T-helper 22 cell (primary cell): ENCODE results near the gene OXER1.

ENCODE experiments used
- DNase-seq: peaks from one replicate; pipeline ENCODE4 v3.0.0-alpha.2; 2020; ENCODE audit warnings: low read depth

Gene OXER1, protein sequence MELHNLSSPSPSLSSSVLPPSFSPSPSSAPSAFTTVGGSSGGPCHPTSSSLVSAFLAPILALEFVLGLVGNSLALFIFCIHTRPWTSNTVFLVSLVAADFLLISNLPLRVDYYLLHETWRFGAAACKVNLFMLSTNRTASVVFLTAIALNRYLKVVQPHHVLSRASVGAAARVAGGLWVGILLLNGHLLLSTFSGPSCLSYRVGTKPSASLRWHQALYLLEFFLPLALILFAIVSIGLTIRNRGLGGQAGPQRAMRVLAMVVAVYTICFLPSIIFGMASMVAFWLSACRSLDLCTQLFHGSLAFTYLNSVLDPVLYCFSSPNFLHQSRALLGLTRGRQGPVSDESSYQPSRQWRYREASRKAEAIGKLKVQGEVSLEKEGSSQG

DNA sequence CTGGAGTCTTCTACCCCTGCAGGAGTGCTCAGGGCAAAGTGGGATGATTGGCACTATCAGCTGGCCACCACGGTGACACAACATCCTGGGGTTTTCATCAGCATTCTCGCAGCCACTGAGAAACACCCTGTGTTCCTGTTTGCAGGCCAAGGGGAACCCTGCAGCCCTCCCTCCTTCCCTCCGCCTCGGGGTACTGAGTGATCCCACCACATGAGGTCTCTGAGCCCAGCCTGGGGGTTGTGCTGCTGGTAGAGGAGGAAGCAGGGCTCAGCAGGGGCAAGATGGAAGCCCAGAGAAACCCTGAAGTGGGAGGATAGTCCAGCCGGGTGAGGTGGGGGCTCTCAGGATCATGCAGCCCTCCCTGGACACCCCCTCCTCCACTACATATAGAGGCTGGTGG lies at the start of gene OXER1:
Gene OXER1 (minus strand): TSS at position 40 of the 400 bp plus-strand sequence. CDS start 73 bp downstream, outside the sequence.
- no peak for DNase-seq

DNA sequence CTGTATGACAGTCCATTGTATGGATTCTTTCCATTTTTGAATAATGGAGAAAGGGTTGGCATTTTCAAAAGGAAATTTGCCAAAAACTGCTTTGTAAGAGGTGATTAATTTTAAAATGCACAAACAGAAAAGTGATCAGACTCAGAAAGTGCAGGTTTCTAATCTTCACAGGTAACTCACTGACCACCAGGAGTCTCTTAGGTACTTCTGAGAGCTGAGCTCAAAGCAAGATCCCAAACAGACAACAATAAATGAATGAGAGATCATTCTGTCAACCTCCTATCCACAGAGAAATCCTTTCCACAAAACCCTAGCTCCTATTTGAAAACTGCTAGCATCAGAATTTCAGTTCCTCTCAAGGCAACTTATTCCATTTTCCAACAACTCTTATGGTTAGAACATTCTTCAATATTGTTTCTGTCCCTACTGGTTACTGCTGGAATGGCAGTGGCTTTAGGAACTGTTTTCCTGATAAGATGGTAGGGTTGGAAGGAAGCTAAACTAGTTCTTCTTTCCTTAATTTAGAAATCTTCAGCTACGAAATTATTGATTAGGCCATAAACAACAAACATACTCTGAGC lies 49.1 kb upstream of the OXER1 start:
- no peak for DNase-seq

DNA sequence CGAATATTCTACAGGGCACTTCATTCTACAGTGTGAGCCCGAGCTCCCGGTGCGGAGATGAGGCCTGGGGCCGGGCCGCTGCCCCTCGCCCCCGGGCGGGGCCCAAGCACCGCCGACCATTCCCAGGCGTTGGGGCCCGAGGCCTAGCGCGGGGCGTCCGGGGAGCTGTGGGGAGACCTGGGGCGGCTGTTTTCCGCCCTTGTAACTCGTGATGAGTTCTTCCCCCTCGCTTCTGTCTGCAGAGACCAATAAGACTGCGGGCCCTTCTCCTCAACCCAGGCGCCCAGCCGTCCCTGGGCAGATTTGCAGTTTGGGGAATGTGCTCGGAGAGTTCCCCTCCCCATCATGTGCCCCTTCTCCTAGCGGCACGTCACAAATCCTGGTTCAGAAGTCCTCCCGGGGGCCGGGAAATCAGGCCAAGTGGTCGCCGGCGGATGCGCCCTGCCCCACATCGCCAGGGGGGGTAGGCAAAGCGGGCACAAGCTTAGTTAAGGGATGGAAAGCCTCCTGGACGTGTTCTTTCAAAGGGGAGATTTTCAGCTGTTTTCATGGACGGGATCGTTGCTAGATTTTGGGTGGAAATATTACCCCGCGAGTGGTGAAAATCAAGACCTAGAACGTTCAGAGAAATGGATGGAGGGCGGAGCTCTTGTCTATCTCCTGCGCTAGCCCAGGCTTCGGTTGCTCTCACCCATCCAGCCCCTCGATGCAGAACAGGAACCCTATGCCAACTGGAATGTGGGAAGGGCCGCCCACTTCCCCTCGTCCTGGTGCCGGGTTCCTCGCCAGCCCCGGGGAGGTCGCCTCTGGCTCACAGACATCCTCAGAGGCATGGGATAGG lies 47.3 kb upstream of the OXER1 start:
- peak; percentile 12 for DNase-seq

DNA sequence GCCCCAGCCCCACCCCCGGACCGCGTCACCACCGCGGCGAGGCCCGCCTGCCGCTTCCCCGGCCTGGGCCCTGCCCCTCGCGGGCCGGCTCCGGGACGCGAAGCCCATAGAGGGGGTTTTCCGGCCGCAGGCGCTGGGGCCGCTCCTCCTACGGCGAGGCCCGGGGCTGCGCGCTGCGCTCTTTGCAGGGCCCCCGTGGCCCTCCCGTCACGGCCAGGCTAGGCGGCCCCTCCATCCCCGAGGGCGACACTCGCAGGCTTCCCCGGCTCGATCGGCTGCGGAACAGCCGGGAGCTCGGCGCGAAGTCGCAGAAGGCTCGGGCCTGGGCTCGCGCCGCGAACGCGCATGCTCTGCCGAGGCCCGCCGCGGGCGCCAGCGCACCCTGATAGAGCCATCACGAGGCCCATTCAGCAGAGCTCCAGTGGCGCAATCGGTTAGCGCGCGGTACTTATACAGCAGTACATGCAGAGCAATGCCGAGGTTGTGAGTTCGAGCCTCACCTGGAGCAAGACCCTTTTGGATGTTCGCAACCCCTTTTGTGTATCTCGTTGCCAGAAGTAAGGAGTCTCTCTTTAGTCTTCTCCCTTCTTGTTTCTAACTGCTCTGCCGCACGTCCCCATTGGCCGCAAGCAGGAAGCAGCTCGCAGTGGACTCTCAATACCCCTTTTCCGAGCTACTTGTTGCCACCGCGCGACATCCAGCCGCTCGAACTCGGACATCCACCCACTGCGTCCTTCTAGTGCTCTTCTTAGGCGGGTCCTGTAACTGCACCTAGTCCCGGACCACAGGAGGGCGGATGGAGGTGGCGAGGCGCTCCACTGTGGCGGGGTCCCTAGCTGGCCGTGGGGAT lies 46.4 kb upstream of the OXER1 start:
- peak; percentile 80 for DNase-seq

DNA sequence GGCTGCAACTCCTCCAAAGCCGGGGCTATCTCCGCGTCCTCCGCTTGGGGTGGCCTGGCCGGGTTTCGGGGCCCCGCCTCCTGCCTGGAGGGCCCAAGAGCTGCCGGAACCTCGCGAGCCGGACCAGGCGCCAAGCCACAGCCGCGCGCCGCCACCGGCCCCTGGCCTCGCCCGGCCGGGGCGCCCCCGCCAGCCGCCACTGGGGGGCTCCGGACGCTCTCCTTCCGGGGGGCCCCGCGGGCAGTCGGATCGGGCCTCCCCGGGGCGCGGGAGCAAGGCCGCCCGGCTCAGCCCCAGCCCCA lies 45.8 kb upstream of the OXER1 start:
- no peak for DNase-seq

DNA sequence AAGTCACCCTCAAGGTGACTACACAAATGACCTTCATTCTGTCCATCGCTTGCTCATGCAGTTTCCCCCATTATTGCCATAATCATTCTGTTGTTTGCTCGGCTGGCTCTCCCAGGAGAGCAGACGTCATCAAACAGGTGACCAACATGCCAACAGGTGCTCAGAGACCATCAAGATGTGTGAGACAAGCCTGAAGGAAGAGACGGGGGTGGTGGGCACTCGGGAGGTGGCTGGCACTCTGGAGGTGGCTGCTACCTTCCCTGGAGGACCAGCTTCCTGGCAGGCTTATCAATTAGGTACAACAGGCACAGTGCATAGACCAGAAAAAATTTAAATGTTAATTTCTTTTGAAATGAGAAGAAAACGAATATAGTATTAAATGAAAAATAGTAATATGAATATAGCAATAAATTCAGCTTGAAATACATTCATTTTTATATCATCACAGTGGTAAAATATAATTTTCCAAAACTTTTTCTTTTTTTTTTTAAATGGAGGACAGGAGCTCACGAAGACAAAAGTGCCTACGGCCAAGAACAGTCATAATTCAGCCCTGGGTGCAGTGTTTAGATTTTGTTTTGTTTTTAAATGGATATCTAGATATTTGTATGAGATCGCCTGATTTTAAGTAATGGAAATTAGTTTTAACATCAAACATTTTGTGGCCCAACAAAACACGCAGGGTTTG lies 45.3 kb upstream of the OXER1 start:
- no peak for DNase-seq

DNA sequence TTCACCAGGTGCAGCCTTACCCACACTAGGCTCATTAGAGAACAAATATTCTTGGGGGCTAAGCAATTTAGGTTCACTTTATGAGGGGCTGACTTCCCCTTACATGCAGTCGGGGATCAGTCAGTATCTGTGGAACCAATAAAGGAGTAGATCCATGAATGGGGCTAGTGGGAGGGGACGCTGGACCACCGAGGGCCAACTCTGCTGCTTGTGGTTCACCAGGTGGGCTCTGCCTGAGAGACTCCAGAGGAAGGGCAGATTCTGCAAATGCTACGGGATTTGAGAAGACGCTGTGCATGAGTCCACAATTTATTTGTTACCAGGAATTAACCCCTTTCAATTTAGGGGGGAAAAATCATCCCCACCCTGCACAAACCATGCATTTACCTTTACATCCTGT lies 44.4 kb upstream of the OXER1 start:
- no peak for DNase-seq

DNA sequence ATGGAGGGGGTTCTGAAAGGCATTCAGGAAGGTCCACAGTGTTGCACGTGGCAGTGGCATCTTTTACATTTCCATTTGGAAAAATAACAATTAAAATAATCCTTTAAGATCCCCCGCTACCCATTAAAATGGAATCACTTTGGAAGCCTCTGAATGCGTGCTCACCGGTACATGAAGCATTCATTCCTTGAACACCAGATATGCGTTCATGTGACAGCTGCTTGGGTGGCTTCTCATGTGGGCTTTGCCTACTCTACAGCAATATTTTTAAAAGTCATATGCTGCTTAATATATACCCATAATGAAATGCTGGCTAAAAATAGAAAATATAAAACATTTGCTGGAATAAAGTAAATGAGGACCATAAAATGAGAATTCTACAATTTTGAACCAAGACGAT lies 42.9 kb upstream of the OXER1 start:
- DNase-seq, result no peak

DNA sequence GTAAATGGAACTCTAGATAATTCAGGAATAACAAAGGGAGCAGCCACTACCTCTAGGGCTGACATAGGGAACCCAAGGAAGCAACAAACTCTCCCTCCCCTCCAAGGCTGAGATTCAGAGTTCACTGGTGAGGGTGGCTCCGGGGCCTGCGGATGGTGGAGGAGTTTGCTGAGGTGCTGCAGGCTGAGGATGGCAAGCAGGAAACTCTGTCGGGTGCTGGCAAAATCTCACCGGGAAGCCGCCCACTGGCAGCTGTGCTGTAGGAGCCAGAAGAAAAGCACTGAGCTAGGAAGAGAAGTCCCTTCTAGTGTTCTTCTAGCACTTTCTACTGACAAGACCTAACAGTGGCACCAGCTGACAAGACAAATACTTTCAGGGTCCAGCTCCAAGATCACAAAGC lies 41.0 kb upstream of the OXER1 start:
- DNase-seq, result no peak

DNA sequence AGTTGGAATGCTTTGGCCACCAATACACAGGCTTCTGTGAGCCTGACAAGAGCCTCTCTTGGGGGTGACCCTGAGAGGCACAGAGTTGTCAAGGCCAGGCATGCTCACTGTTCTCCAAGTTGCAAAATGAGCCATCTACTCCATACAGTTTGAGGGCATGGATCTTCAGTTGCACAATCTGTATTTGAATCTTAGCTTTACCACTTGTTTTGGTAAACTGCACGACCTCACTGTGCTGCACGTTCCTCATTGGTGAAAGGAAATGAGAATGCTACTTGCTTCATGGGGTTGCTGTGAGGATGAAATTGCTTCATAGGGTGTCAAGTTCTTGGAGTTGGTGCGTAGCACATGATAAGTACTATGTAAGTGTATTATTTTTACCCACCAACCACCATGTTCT lies 40.4 kb upstream of the OXER1 start:
- DNase-seq, result no peak

DNA sequence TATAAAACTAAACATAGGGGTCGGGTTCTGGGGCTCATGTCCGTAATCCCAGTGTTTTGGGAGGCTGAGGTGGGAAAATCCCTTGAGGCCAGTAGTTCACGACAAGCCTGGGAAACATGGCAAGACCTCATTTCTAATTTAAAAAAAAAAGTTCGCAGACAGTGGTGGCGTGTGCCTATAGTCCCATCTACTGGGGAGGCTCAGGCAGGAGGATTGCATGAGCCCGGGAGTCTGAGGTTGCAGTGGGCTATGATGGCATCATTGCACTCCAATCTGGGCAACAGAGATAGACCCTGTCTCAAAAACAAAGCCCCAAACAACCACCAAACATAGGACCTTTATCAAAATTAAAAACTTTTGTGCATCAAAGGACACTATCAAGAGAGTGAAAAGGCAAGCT lies 38.2 kb upstream of the OXER1 start:
- no peak for DNase-seq

DNA sequence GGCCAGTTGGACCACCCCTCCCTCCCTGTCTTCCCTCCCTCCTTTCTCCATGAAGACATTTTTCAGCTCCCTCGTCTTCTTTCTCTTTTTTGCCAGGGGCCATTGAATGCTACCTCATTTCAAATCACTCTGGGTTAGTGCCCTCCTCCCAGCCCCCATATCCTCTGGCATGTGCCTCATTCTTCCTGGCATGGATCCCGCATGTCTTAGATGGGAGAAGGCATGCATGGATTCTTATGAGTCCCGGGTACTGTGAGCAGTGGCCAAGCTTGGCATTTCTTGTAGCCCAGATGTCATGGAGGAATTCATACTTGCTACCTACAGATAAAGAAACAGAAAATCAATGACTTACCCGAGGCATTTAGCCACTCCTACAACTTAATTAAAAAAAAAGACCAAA lies 37.4 kb upstream of the OXER1 start:
- DNase-seq, result no peak

DNA sequence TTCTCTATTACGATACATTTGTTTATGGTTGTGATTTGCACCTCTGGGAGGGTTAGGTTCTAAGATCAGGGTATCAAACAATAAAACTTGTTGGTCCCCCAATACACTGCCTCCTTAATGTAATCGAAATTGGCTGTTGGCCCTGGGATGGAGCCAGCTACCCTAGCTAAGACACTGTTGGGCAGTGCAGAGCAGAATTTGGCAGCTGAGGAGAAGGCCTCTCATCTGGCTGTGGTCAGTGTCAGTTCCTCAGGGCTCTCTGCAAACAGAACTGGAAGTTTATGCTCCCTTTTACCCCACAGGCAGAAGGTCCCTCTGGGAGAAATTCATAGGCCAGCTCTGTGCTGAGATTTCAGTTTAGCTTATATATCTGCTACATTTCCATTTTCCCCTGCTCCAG lies 37.0 kb upstream of the OXER1 start:
- no peak for DNase-seq

DNA sequence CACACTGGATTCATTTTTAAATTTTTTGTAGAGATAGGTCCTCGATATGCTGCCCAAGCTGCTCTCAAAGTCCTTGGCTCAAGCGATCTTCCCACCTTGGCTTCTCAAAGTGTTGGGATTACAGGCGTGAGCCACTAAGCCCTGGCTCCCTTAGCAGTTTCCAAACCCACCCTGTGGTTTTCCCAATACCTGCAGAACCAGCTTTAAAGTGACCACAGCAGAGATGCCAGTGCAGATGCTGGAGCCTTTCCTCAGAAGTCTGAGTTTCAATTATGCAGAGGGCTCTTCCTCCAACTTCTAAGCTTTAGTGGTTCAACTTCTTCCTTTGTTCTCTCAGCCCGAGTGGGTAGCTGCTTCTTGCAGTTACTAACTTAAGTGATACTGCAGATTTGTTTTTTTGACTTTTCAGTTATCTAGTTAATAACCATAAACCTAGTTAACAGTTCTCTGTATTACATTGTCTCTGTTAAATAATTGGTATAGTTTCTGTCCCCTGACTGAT lies 36.6 kb upstream of the OXER1 start:
- no peak for DNase-seq

DNA sequence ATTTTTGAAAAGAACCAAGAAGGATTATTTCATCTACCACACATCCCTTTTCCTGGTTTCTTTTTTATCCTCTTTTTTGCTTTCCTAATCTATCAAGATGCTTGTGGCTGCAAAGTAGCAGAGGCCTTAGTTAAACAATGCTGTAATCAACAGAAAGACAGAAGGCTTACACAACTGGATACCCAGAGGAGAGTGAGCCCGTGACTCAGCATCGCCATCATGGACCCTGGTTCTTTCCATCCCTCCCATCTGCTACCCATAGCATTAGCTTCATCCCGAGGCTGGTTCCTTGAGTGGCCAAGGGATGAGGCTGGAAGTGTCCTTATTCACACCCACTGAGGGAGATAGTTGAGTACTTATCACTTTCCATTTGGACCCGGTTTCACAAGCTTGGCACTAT lies 35.9 kb upstream of the OXER1 start:
- DNase-seq, result no peak

DNA sequence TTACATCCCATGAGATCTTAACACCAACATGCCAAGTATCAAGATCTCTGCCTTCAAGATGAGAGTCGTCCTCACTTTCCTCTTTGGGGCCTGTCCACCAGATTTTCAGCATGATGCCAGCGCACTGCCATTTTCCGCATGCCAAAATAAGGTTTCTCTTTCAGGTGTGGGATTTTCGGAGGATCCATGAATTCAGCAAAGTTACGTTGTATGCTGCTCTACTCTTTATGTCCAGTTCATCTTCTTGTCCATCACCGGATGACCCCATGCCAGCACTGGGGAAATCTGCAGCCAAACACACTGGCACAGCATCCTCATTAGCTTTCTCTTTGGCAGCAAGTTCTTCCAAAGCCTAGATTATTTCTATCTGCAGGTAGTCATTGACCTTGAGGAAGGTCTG lies 33.3 kb upstream of the OXER1 start:
- no peak for DNase-seq

DNA sequence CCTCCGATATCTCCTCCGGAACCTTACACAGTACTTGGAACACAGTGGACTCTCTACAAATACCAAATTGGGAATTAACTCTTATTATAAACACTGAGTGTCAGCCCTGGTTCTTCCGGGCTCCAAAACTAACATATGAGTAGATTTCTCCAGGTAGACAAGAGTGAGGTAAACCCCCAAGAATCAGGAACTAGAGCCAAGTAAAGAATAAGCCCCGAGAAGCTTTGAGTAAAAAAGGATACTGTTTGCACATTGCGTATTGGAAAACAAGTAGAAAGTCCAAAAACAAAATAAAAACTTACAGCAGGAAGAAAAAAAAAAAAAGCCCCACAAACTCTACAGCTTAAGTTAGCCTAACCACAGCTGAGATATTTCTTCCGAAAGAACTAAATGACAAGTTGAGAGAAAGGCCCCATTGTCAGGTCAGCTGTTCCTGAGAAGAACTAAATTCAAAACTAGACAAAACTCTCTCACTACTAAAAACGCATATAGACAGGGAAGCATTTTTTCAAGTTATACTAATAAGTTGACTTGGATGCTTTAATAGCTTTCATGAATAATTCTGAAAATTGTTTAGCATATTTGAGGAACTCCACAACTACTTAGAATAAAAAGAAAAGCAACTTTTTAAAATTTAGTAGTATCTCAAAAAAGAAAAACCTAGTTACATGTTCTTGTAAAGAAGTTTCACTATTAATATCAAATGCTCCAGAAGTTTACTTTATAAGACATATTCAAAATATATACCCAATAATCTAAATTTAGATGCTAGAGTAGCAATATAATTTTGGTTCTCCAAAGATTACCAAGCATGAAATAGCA lies 32.7 kb upstream of the OXER1 start:
- no peak for DNase-seq

DNA sequence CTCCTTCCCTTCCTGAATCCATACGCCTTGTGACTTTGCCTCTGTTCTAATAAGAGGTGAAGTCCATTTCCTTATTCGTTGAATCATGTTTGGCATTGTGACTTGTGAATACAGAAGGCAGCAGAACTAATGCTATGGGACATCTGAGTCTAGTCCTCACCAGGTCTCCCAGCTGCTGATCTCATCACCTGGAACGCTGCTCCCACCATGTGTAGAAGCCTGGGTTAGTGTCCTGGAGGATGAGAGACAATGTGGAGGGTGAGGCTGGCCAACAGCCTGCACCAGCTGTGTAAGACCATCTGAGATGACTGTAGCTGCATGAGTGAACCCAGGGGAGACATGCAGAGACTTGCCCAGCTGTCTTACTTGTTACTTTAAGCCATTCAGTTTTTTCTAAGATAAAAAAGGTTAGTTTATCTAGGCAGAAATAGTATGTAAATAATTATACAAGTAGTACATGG lies 31.9 kb upstream of the OXER1 start:
- no peak for DNase-seq

DNA sequence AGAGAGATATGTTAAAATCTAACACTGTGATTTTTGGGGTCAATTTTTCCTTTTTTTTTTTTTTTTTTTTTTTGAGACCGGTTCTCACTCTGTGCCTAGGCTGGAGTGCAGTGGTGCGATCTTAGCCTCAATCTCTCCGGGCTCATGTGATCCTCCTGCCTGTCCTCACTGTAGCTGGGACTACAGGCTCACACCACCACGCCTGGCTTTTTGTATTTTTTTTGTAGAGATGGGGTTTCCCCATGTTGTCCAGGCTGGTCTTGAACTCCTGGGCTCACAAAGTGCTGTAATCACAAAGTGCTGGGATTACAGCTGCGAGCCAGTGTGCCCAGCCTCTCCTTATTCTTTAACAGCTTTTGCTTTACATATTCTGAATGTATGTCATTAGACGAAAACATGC lies 31.3 kb upstream of the OXER1 start:
- DNase-seq, result no peak

DNA sequence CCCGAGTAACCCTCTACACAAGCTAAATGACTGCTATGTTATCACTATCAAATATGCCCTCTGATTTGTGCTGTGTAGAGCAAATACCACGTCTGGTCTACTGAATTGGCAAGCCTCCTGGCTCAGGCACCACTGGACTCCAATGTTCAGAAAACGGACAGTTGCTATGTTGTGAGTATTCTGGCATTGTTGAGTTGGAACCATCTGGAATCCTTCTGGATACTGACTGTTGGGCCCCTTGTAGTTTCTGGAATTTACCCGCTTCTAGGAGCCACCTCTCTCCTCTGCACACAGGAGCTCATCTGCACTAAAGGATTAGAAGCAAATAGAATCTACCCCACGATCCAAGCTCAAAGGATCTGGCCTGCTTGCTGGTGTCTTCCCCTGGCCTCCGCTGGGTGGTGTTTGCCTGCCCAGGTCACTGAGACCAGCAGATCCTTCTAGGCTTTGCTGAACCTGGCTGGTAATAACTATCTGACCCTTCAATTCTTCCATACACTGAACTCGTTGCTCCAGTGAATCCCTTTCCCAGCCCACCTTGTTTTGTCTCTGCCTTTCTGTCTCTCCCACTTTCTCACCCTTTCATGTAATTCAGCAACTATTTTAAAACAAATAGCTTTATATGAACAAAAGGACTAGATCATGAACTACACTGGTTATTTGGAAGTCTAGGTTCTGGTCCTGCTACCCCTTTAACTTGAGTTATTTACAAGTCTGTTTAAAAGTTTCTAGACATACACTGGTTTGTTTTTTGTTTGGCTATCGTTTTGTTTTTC lies 30.5 kb upstream of the OXER1 start:
- DNase-seq, result no peak
